GM21619 (cell line): ENCODE data around the gene ITGA3.
"Not testable (repeated sequence)": the region's sequence is repeated elsewhere in the genome, so short reads cannot be mapped to it uniquely, and the experiment has no call there.

Source experiments
- ATAC-seq: cut with Tn5 transposase; IDR thresholded peaks from one replicate; pipeline ENCODE4 v1.9.1; 2021; ENCODE audit not compliant: unreplicated experiment

The ITGA3 gene

GRCh38 chr17:50034498-50035364, 21.2 kb upstream of the ITGA3 start:
- no peak for ATAC-seq

- ATAC-seq = no peak
Measured at GRCh38 chr17:50035421-50035879, 20.5 kb upstream of the ITGA3 start.

- no peak for ATAC-seq
Measured at GRCh38 chr17:50035945-50036344, 20.0 kb upstream of the ITGA3 start.

- no peak for ATAC-seq
Measured at GRCh38 chr17:50036455-50037261, 19.3 kb upstream of the ITGA3 start.

- ATAC-seq = no peak
Measured at GRCh38 chr17:50037321-50038107, 18.4 kb upstream of the ITGA3 start.

- no peak for ATAC-seq
Measured at GRCh38 chr17:50039058-50039457, 16.9 kb upstream of the ITGA3 start.

- ATAC-seq = not testable (repeated sequence)
Measured at GRCh38 chr17:50040496-50040895, 15.4 kb upstream of the ITGA3 start.

- no peak for ATAC-seq
Measured at GRCh38 chr17:50042211-50042610, 13.7 kb upstream of the ITGA3 start.

GRCh38 chr17:50043290-50044148, 12.4 kb upstream of the ITGA3 start:
- no peak for ATAC-seq

- ATAC-seq = no peak
Measured at GRCh38 chr17:50044483-50044882, 11.4 kb upstream of the ITGA3 start.

- ATAC-seq = no peak
Measured at GRCh38 chr17:50045154-50045553, 10.8 kb upstream of the ITGA3 start.

GRCh38 chr17:50046179-50046578, 9.7 kb upstream of the ITGA3 start:
- no peak for ATAC-seq

- no peak for ATAC-seq
Measured at GRCh38 chr17:50046667-50047066, 9.2 kb upstream of the ITGA3 start.

- no peak for ATAC-seq
Measured at GRCh38 chr17:50047083-50047482, 8.8 kb upstream of the ITGA3 start.

- ATAC-seq = no peak
Measured at GRCh38 chr17:50047488-50048126, 8.3 kb upstream of the ITGA3 start.

GRCh38 chr17:50048146-50048720, 7.7 kb upstream of the ITGA3 start:
- no peak for ATAC-seq

GRCh38 chr17:50048988-50049387, 6.9 kb upstream of the ITGA3 start:
- ATAC-seq = no peak

- no peak for ATAC-seq
Measured at GRCh38 chr17:50049636-50050035, 6.3 kb upstream of the ITGA3 start.

- no peak for ATAC-seq
Measured at GRCh38 chr17:50050431-50051032, 5.4 kb upstream of the ITGA3 start.
